ENCODE results near the gene NXPH1.

Gene NXPH1

GRCh38 chr7:8566016-8566415 lies 132.6 kb downstream of the NXPH1 start:
- Histone ChIP-seq H3K4me1 (ENCODE audit: control extremely low read depth in 1 of 4, control insufficient read depth in 4 of 4, insufficient read depth in 4 of 4, low read length in 3 of 4) (no peaks in the 10 kb centered on the region), H3K36me3 (ENCODE audit: control insufficient read depth in 4 of 4, insufficient read depth in 4 of 4, low read length in 3 of 4) (no peaks in the 10 kb centered on the region), H3K27ac (ENCODE audit: insufficient read depth in 1 of 2, low read depth in 1 of 2, low read length in 2 of 2, poor library complexity in 1 of 2, severe bottlenecking in 2 of 2) (no peak overlapping the region), H3K9me3 (ENCODE audit: control extremely low read depth in 1 of 5, control insufficient read depth in 4 of 5, insufficient read depth in 2 of 5, low read depth in 1 of 5, low read length in 4 of 5) (no peaks in the 10 kb centered on the region), H3K27me3 (replicated peaks in 2 of 5; ENCODE audit: control insufficient read depth in 4 of 5, insufficient read depth in 5 of 5, low read length in 4 of 5) (no peaks in the 10 kb centered on the region), H3K4me3 (ENCODE audit: control insufficient read depth in 1 of 7, extremely low read depth in 1 of 7, insufficient read depth in 4 of 7, low read depth in 2 of 7, low read length in 6 of 7) (no peak overlapping the region)
- ChIA-PET POLR2A (no interaction called here), CTCF (no interaction called here)
- WGBS (ENCODE audit: insufficient coverage) = 93% methylated on average over 2 of the region's 2 CpGs
- no peak for DNase-seq

GRCh38 chr7:8567626-8568025 lies 134.2 kb downstream of the NXPH1 start:
- Histone ChIP-seq H3K9me3 (ENCODE audit: control extremely low read depth in 1 of 5, control insufficient read depth in 4 of 5, insufficient read depth in 2 of 5, low read depth in 1 of 5, low read length in 4 of 5) (no peaks in the 10 kb centered on the region), H3K4me3 (ENCODE audit: control insufficient read depth in 1 of 7, extremely low read depth in 1 of 7, insufficient read depth in 4 of 7, low read depth in 2 of 7, low read length in 6 of 7) (no peak overlapping the region), H3K36me3 (ENCODE audit: control insufficient read depth in 4 of 4, insufficient read depth in 4 of 4, low read length in 3 of 4) (no peaks in the 10 kb centered on the region), H3K4me1 (ENCODE audit: control extremely low read depth in 1 of 4, control insufficient read depth in 4 of 4, insufficient read depth in 4 of 4, low read length in 3 of 4) (no peaks in the 10 kb centered on the region), H3K27me3 (replicated peaks in 2 of 5; ENCODE audit: control insufficient read depth in 4 of 5, insufficient read depth in 5 of 5, low read length in 4 of 5) (no peaks in the 10 kb centered on the region), H3K27ac (ENCODE audit: insufficient read depth in 1 of 2, low read depth in 1 of 2, low read length in 2 of 2, poor library complexity in 1 of 2, severe bottlenecking in 2 of 2) (no peak overlapping the region)
- ChIA-PET POLR2A (no interaction called here), CTCF (no interaction called here)
- no peak for DNase-seq
- 100% methylated on average over 2 of the region's 4 CpGs for WGBS (ENCODE audit: insufficient coverage)

- H3K4me1 ChIP-seq (ENCODE audit: control extremely low read depth in 1 of 4, control insufficient read depth in 4 of 4, insufficient read depth in 4 of 4, low read length in 3 of 4) = no peaks in the 10 kb centered on the region
- no peaks in the 10 kb centered on the region for H3K36me3 ChIP-seq (ENCODE audit: control insufficient read depth in 4 of 4, insufficient read depth in 4 of 4, low read length in 3 of 4)
- H3K4me3 ChIP-seq (ENCODE audit: control insufficient read depth in 1 of 7, extremely low read depth in 1 of 7, insufficient read depth in 4 of 7, low read depth in 2 of 7, low read length in 6 of 7) = no peak overlapping the region
- no peaks in the 10 kb centered on the region for H3K27me3 ChIP-seq (replicated peaks in 2 of 5; ENCODE audit: control insufficient read depth in 4 of 5, insufficient read depth in 5 of 5, low read length in 4 of 5)
- H3K27ac ChIP-seq (ENCODE audit: insufficient read depth in 1 of 2, low read depth in 1 of 2, low read length in 2 of 2, poor library complexity in 1 of 2, severe bottlenecking in 2 of 2) = no peak overlapping the region
- no peak for DNase-seq
- WGBS (ENCODE audit: insufficient coverage) = 85% methylated on average over 3 of the region's 6 CpGs
- POLR2A ChIA-PET = no interaction called here
- CTCF ChIA-PET = no interaction called here
- peaks cover 0 to 1% (median 0%) of the 10 kb centered on the region in 5 experiments for H3K9me3 ChIP-seq (ENCODE audit: control extremely low read depth in 1 of 5, control insufficient read depth in 4 of 5, insufficient read depth in 2 of 5, low read depth in 1 of 5, low read length in 4 of 5)
Measured at GRCh38 chr7:8579661-8580194, 146.3 kb downstream of the NXPH1 start.

GRCh38 chr7:8581842-8582241 lies 148.4 kb downstream of the NXPH1 start:
- ChIA-PET CTCF (no interaction called here), POLR2A (no interaction called here)
- H3K27me3 ChIP-seq (replicated peaks in 2 of 5; ENCODE audit: control insufficient read depth in 4 of 5, insufficient read depth in 5 of 5, low read length in 4 of 5) = no peaks in the 10 kb centered on the region
- WGBS (ENCODE audit: insufficient coverage) = 95% methylated on average over 3 of the region's 5 CpGs
- no peaks in the 10 kb centered on the region for H3K4me1 ChIP-seq (ENCODE audit: control extremely low read depth in 1 of 4, control insufficient read depth in 4 of 4, insufficient read depth in 4 of 4, low read length in 3 of 4)
- no peak overlapping the region for H3K4me3 ChIP-seq (ENCODE audit: control insufficient read depth in 1 of 7, extremely low read depth in 1 of 7, insufficient read depth in 4 of 7, low read depth in 2 of 7, low read length in 6 of 7)
- no peak overlapping the region for H3K27ac ChIP-seq (ENCODE audit: insufficient read depth in 1 of 2, low read depth in 1 of 2, low read length in 2 of 2, poor library complexity in 1 of 2, severe bottlenecking in 2 of 2)
- peaks cover 0 to 1% (median 0%) of the 10 kb centered on the region in 5 experiments for H3K9me3 ChIP-seq (ENCODE audit: control extremely low read depth in 1 of 5, control insufficient read depth in 4 of 5, insufficient read depth in 2 of 5, low read depth in 1 of 5, low read length in 4 of 5)
- no peaks in the 10 kb centered on the region for H3K36me3 ChIP-seq (ENCODE audit: control insufficient read depth in 4 of 4, insufficient read depth in 4 of 4, low read length in 3 of 4)
- no peak for DNase-seq

DNA sequence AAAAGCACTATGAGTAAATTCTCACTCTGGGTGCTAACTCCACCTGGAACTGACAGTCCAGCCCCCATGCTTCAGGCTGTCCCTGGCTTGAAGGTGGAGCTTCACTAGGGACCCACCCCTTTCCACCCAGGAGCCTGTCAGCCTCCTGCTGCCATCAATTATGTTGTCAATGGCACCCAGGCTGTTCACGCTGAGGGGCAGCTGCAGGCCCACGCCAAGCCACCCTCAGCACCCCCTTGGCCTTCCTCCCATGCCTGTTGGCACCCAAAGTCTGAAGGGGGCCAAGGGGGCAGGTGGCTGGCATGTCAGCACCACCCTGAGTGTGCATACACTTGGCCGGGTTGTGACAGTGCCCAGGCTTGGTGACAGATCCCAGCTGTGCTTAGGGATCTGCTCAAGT lies 149.3 kb downstream of the NXPH1 start:
- POLR2A ChIA-PET = no interaction called here
- no peak for DNase-seq
- H3K27me3 ChIP-seq (replicated peaks in 2 of 5; ENCODE audit: control insufficient read depth in 4 of 5, insufficient read depth in 5 of 5, low read length in 4 of 5) = no peaks in the 10 kb centered on the region
- H3K4me1 ChIP-seq (ENCODE audit: control extremely low read depth in 1 of 4, control insufficient read depth in 4 of 4, insufficient read depth in 4 of 4, low read length in 3 of 4) = no peaks in the 10 kb centered on the region
- H3K27ac ChIP-seq (ENCODE audit: insufficient read depth in 1 of 2, low read depth in 1 of 2, low read length in 2 of 2, poor library complexity in 1 of 2, severe bottlenecking in 2 of 2) = no peak overlapping the region
- WGBS (ENCODE audit: insufficient coverage) = 85% methylated on average over 3 of the region's 3 CpGs
- CTCF ChIA-PET = no interaction called here
- H3K9me3 ChIP-seq (ENCODE audit: control extremely low read depth in 1 of 5, control insufficient read depth in 4 of 5, insufficient read depth in 2 of 5, low read depth in 1 of 5, low read length in 4 of 5) = peaks cover 0 to 1% (median 0%) of the 10 kb centered on the region in 5 experiments
- no peak overlapping the region for H3K4me3 ChIP-seq (ENCODE audit: control insufficient read depth in 1 of 7, extremely low read depth in 1 of 7, insufficient read depth in 4 of 7, low read depth in 2 of 7, low read length in 6 of 7)
- no peaks in the 10 kb centered on the region for H3K36me3 ChIP-seq (ENCODE audit: control insufficient read depth in 4 of 4, insufficient read depth in 4 of 4, low read length in 3 of 4)

DNA sequence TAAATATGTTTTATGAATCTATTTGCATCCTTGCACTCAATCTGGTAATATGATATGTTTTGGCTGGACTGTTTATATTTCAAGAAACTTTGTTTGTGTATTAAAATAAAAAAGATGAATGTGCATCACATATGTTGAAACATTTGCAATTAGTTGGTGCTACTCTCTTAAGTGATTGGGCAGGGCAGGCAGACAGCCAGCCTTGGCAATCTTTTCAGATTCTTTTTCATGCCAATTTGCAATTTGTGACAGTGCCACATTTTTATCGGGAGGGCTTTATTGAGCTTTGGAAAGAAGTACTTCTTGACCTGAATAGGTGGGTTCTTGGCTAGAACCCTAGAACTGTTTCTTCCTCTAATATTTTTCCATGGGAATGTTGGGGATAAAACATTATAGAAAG lies 152.2 kb downstream of the NXPH1 start:
- no peak for DNase-seq
- H3K9me3 ChIP-seq (ENCODE audit: control extremely low read depth in 1 of 5, control insufficient read depth in 4 of 5, insufficient read depth in 2 of 5, low read depth in 1 of 5, low read length in 4 of 5) = no peaks in the 10 kb centered on the region
- ChIA-PET POLR2A (no interaction called here), CTCF (no interaction called here)
- no peak overlapping the region for H3K27ac ChIP-seq (ENCODE audit: insufficient read depth in 1 of 2, low read depth in 1 of 2, low read length in 2 of 2, poor library complexity in 1 of 2, severe bottlenecking in 2 of 2)
- H3K4me1 ChIP-seq (ENCODE audit: control extremely low read depth in 1 of 4, control insufficient read depth in 4 of 4, insufficient read depth in 4 of 4, low read length in 3 of 4) = no peaks in the 10 kb centered on the region
- H3K27me3 ChIP-seq (replicated peaks in 2 of 5; ENCODE audit: control insufficient read depth in 4 of 5, insufficient read depth in 5 of 5, low read length in 4 of 5) = no peaks in the 10 kb centered on the region
- no CpG with 5 or more reads among the region's 1 CpG for WGBS (ENCODE audit: insufficient coverage)
- H3K4me3 ChIP-seq (ENCODE audit: control insufficient read depth in 1 of 7, extremely low read depth in 1 of 7, insufficient read depth in 4 of 7, low read depth in 2 of 7, low read length in 6 of 7) = no peak overlapping the region
- H3K36me3 ChIP-seq (ENCODE audit: control insufficient read depth in 4 of 4, insufficient read depth in 4 of 4, low read length in 3 of 4) = no peaks in the 10 kb centered on the region

- CTCF ChIA-PET = no interaction called here
- WGBS (ENCODE audit: insufficient coverage) = 89% methylated on average over 1 of the region's 4 CpGs
Measured at GRCh38 chr7:8590225-8590624, 156.8 kb downstream of the NXPH1 start.

More at GRCh38 chr7:8590225-8590624, 156.8 kb downstream of the NXPH1 start:
- DNase-seq = no peak
- POLR2A ChIA-PET = no interaction called here
- Histone ChIP-seq H3K4me3 (ENCODE audit: control insufficient read depth in 1 of 7, extremely low read depth in 1 of 7, insufficient read depth in 4 of 7, low read depth in 2 of 7, low read length in 6 of 7) (no peak overlapping the region), H3K27me3 (replicated peaks in 2 of 5; ENCODE audit: control insufficient read depth in 4 of 5, insufficient read depth in 5 of 5, low read length in 4 of 5) (no peaks in the 10 kb centered on the region), H3K4me1 (ENCODE audit: control extremely low read depth in 1 of 4, control insufficient read depth in 4 of 4, insufficient read depth in 4 of 4, low read length in 3 of 4) (no peaks in the 10 kb centered on the region), H3K9me3 (ENCODE audit: control extremely low read depth in 1 of 5, control insufficient read depth in 4 of 5, insufficient read depth in 2 of 5, low read depth in 1 of 5, low read length in 4 of 5) (no peaks in the 10 kb centered on the region), H3K27ac (ENCODE audit: insufficient read depth in 1 of 2, low read depth in 1 of 2, low read length in 2 of 2, poor library complexity in 1 of 2, severe bottlenecking in 2 of 2) (no peak overlapping the region), H3K36me3 (ENCODE audit: control insufficient read depth in 4 of 4, insufficient read depth in 4 of 4, low read length in 3 of 4) (no peaks in the 10 kb centered on the region)

Data from common myeloid progenitor, CD34-positive (primary cell).